ENCODE data around the gene LIPG.

The LIPG gene

DNA sequence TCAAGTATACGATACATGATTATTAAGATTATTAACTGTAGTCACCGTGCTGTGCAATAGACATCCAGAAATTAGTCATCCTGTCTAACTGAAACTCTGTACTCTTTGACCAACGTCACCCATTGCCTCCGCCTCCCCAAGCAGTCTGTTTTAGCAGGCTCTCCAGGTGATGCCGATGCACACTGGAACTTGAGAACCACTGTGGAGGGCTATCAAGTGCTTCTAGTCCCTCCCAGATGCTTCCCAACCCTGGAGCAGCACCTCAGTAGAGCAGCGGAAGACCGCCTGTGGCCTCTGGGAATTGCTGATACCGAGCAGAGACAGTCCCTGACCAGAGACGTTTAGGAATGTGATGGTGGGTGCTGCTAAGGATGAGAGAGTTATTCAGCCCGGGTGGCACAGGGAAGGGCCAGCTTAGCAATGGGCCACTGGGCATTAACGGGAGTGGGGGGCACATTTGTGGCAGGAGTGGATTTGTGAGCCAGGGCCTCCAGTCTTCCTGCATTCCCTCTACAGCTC lies 50.7 kb downstream of the LIPG start:
- no peak for DNase-seq (ENCODE audit: low read depth)

DNA sequence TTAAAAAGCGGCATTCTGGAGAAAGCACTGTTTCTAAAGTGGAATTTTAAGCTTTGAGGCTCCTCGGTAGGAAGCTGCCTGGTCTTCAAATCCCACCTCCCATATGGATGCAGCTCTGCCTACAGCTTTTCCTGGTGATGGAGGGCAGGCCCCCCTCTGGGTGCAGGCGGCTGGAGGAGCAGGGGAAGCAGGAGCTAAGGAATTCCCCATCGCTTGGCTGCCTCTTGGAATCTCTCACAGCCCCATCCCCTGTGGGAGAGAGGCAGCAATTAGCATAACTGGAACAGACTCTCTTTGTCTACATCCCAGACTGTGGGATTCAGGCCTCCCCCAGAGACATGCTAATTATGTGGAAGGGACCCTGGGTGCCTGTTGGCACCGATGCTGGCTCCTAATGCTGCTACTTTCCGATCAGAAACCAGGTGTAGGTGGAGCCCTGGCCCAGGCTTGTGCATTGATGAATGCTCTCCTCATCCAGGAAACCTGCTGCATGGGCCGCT lies 51.3 kb downstream of the LIPG start:
- no peak for DNase-seq (ENCODE audit: low read depth)

DNA sequence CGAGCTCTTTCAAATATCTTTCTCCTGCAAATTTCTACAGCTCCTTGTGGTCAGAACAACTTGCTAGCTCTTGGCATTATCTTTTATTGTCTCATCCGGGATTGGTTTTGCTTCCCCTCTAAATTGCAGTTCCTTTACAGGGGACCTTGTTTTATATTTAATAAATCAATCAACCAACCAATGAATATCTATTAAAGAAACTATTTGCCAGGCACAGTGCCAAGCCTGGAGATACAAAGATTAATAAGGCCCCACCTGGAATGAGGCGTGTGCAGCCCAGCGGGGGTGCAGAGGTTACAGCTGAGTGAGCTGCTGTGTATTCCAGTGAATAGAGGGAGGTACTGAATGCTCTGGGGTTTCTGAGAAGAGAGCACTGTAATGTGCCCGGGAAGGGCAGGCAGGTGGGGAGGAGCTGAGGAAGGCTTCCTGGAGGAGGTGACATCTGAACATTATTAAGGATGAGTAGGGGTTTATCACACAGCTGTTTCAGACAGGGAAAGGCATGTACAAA lies 51.8 kb downstream of the LIPG start:
- no peak for DNase-seq (ENCODE audit: low read depth)

DNA sequence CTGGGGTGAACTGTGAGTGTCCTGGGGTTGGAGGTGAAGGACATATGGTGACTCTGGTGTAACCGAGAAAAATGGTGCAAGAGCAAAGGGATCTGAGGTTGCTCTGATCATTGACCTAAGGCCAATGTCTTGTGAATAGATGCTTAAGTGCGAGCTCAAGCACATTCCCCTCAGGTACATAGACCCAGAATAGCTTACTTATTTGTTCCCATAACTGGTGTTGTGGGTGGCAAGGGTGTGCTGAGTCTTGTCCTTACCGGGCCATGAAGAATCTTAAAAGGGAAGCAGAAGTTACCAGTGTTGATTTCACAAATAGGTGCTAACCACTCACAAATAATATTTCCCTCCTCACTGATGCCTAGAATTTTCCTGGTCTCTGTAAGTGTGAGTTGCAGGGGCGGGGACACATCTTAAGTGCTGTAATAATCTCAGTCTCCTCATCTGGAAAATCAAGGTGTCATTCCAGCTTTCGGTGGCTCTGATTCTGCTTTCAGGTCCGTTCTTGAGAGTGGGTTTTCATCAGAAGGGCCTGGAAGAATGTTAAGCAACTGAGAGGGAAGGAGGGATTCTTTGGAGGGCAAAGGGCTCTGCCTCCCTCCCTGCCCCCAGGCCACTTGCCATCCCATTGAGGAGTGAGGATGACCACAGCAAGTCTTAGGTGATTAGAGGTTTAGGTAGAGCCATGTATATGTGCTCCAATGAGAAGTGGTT lies 54.9 kb downstream of the LIPG start:
- no peak for DNase-seq (ENCODE audit: low read depth)

DNA sequence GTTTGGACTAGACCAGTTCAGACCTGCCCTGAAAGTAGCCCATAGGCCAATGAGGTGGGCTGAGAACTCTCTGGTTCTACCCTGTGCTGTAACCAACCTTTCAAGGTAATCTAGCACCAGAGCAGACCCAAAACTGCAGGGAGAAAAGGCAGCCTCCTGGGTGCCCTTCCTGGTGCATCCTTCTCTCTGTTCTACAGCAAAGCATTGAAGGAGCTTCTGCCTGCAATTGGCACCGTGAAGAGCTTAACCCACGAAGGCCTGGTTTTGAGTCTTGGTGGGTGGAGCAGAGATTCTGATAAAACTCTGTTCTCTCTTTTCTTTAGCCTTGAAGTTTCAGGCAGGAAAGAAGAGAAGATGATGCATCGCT lies 55.5 kb downstream of the LIPG start:
- no peak for DNase-seq (ENCODE audit: low read depth)

DNA sequence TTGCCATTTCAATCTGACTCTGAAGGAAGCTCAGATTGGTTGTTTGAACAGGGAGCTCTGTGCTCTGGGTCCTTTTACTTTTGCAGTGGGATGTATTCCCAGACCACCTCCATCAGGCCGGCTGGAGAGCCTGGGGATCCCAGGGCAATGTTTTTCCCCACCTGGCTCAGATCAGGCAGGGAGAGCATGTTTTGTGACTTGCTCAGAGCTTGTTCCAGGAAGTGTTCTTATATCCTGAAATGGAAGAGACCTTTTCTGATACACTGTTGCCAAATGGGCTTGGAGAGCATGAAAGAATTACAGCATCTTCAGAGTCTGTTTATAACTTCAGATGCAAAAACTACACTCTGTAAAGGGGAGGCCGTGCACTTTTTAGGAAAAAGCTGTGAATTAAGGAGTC lies 56.0 kb downstream of the LIPG start:
- no peak for DNase-seq (ENCODE audit: low read depth)

DNA sequence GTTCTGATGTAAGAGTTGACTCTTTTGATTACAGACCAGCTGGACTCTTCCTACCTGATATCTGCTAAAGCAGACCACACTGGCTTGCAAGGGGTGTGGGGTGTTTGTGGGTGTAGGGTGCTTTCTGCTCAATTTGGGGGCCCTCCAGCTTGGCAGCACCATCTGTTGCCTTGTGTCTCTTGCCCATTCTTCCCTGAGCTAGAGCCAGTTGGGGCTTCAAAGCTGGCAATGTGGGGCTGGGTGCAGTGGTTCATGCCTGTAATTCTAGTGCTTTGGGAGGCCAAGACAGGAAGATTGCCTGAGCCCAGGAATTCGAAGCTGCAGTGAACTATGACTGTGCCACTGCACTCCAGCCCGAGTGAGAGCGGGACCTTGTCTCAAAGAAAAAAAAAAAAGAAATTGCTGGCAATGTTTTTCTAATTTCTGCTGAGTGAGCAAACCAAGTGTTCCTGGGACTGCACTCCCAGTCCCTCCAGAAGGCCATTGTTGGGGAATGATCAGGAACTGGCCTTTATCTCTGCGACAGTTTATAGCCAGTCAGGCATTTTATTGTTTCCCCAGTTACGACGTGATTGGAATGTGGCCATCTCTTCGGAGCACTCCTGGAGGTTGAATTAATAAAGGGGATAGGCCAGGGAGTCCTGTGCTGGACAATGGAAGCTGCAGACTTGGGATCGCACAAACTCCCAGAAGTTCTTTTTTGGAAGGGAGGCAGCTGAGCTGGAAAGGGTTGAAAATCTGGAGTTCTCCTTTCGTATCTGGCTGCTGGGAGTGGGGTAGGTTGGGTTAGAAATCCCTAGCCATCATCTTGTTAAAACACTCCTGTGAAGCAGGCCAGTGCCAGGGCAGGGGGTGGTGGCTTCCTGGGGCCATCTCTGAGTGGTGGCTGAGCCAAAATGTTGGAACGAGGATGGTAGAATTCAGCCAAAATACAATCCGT lies 57.2 kb downstream of the LIPG start:
- DNase-seq (ENCODE audit: low read depth): no peak

DNA sequence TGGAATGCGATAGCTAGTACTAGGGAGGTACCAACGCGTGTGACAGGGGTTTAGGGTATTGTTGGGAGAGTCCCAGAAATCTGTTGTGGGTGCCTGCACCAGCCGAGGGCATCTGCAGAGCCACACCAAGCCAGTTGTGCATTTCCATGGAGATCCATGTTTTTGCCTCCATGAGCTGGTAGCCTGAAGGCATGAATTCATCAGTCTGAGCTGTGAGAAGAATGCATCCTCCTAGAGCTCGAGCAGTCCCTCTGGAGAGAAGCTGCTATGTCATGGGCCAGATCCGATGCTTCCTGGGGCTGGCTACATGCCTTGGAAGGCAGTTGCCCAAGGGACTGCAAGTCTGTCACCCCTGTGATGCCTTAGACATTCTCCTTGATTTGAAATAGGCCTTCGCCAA lies 57.9 kb downstream of the LIPG start:
- DNase-seq (ENCODE audit: low read depth): no peak

DNA sequence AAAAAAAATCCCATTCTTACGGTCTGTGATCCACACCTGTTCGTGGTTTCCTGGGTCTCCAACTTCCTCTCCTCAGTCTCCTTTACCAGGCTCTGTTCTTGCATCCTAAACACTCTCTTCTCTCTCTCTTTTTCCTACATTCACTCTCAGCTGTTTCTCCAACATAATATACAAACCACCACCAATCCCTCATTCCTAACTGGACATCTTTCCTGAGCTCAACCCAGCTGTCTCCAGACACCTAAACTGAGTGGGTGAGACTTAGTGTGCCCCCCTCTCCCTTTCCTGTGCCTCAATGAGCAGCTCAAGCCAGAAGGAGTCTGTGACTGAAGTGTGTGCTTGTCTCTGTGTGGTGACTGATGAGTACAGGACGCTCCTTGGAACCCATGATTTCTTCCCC lies 59.4 kb downstream of the LIPG start:
- no peak for DNase-seq (ENCODE audit: low read depth)

DNA sequence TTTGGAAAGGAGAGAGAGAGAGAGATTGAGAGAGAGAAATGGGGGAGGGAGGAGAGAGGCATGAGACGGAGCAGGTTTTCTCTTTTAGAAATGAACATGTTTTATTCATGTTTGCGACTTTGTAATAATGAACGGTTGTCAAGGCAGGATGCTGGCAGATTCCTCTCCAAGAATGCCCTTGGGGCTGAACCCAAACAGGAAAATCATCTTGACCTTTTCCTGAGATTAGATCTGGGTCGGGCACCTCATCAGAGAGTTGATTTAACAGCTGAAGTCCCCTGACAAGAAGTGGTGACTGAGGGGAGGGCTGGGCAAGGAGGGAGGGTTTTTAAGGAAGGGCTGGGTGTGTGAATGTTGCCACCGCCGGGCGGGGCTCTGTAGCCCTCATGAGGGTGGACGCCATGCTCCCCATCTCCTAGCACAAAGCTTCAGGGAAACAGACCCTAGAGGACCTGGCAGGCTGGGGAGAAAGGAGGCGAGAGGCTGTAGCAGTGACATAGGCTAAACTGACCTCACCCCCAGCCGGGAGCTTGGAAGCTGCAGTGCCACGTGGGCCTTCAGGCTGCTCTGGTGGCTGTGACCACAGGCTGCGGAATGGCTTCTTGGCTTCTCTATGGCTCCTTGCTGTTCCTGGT lies 60.0 kb downstream of the LIPG start:
- DNase-seq (ENCODE audit: low read depth): no peak

DNA sequence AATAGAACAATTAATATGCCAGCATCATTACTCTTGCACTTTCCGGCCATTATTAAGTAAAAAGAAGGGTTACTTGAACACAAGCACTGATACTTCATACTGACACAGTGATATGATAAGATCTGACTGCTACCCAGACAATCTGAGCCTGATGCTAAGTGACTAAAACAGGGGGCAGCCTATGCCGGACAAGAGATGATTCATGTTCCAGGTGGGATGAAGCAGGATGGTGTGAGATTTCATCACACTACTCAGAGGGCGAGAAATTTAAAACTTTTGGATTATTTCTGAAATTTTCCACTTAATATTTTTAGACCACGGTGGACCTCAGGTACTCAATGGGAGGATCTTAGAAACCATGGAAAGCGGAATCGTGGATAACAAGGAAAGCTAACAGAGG lies 61.7 kb downstream of the LIPG start:
- no peak for DNase-seq (ENCODE audit: low read depth)

DNA sequence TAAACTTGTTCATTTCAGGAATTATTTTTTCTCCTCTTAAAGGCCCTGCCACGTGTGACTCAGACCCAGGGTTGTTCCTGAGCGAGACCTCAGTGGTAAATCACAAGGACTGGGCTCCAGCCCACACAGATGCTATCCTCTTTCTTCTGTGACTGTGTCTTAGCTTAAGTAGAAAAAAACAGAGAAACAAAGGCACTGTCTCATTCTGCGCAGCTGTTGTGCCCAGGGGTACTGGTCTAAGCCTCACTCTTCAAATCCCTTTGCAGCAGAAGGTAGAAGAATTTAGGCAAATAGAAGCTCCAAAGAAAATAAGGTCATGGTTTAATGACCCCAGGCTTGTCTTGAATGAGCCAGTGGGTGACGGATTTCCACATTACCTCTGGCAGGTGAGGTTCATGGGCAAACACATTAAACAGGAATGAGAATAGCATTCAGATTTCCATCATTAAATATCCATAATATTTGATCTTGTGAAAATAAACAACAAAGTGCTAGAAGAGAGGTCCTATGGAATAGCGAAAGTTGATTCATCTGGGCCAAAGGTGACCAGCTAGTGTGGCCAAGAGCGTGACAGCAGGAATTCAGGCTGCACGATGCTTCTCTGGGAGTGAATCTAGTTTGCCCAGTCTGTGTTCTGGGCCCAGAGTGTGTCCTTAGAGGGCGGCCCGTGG lies 63.3 kb downstream of the LIPG start:
- DNase-seq (ENCODE audit: low read depth): no peak

DNA sequence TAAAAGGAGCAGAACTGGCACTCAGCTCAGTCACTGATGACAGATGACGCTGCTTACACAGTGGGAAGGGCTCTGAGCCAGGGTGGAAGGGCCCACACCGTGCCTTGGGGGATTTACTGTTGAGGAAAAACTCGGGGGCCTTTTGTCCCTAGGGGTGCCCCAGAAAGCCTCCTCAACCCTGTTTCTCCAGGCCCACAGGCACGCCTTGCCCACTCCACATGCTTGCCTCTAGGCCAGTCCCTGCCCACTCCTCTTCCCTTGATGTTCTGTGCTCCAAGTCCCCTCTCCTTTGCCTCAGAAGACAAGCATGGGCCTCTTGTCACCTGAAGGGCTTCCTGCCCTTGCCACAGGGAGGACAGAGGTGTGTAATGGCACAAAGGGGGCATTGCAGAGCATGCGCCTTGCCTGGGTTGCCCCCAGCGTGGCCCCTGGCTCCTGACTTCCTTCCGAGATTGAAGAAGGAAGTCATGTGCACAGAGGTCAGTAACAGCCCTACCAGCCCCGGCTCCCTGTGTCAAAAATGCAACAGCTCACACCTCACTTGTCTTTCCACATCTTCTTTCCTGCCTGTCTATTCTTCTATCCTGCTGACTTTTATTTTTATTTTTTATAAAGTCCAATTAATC lies 65.1 kb downstream of the LIPG start:
- DNase-seq (ENCODE audit: low read depth): no peak

DNA sequence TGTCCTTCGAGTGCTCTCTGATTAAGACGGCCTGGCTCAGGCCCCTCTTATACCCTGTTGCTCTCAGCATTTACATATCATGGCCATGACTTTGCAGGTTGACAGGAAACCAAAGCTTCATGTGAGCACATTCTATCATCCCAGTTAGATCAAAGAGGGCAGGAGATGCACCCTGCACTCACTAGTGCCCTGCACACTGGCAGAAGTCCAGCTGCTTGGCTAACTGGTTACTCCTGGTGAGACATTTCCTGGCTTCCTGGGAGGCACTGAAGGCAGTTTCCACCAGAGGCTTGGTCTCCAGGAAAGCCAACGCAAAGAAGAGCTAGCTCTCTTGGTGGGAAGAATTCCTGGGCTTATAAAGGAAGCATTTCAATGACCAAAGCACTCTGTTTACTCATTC lies 66.3 kb downstream of the LIPG start:
- DNase-seq (ENCODE audit: low read depth): no peak

DNA sequence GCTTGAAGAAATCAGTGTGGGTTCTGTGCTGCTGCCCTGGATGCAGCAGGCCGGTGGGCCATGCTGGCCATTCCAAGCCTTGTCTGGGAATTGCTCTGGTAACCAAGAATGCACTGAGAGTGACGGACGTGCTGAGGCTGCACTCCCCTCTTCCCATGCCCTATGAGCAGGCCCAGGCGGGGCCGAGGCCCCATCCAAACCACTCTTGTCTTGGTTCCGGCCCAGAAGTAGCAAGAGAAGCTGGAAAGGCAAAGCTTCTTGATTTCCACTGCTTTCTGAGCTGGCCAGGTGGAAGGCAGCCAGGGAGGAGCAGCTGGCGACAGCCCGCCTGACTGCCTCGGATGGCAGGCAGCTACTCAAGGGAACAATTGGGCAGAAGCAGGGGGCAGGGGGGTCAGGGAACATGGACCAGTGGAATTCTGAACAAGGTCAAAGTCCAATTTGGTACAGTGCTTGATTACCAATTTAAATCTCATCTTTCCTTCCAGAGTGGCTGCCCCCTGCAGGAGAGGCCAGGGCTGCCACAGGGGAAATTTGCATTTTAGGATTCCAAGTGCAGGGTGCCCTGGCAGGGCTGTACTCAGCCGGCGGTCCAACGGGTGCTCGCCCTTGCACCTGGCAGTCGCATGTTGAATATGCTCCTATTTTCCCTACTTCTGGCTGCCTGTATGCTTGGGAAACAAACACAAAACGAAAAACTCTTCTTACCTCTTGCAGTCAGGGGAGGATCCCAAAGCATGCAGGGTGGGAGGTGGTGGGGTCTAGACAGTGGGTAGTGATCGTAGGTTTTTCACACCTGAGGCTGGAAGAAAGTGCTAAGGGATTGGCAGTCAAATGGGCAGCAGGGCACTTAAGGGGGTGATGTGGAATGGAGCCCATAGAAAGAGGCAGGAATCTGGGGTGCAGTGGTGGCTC lies 67.3 kb downstream of the LIPG start:
- DNase-seq (ENCODE audit: low read depth): no peak

DNA sequence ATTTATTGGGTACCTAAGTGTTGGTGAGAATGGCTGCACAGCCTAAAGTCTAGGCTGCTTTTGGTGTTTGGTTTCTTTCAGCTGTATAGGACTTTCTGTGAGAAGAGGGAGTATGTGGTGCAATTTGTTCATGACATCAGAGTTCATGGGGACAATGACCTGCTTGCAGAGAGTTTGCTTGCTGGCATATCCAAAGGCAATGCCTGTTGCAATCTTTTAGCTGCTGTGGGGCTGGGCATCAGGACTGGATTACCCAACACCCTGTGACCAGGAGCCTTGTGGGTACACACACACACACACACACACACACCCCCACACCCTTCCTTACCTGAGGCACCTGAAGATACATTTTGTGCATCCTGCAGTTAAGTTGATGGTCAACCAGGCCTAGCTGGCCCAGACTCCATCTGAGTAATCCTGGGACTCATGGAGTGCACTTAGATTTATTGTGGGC lies 68.4 kb downstream of the LIPG start:
- DNase-seq (ENCODE audit: low read depth): no peak

DNA sequence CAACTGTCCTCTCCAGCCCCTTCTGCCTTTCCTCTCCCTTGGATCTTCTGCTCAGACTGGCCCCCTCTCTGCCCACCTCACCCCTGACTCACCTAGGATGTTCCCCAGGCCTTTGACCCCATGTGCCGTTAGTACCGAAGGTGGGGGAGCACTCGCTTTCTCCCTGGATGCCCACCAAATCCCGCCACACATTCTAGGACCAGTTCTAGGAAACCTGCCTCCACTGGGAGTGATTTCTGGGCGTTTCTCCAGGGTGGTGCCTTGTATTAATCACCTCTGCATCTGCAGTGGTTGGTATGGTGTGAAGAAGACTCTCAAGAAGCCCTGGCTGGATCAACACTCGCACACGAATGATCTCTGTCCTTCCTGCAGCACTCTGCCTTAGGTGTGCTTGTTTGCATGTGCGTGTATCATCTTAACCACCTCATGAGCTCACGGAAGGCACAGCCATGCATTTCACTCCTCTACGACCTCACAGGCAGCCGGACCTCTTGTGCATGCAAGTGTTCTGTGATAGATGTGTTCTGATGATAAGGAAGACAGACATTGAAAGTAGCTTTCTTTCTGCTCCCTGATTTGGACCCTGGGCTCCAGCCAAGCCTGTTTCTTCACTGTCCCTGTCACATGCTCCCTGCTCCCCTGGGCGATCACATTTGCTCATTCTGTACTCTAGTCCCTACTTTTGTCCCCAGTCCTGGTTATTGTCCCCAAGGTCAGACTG lies 69.4 kb downstream of the LIPG start:
- no peak for DNase-seq (ENCODE audit: low read depth)

DNA sequence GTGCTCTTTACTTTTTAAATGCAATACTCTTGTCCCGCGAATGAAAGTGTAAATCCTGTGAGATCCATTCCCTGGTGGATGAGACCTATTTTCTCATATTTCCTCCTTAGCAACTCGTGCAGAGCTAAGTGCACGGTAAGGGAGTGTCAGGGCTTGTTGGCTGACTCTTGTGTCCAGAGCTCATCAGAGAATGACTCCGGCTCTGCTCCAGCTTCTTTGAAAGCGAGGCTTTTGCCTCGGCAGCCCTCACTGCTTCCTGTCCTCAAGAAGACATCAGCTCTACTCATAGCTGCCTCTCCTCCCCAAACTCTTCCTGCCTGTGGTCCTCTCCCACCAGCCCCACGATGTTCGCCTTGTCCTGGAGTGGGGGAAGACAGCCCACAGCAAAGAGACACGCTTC lies 70.7 kb downstream of the LIPG start:
- DNase-seq (ENCODE audit: low read depth): no peak

DNA sequence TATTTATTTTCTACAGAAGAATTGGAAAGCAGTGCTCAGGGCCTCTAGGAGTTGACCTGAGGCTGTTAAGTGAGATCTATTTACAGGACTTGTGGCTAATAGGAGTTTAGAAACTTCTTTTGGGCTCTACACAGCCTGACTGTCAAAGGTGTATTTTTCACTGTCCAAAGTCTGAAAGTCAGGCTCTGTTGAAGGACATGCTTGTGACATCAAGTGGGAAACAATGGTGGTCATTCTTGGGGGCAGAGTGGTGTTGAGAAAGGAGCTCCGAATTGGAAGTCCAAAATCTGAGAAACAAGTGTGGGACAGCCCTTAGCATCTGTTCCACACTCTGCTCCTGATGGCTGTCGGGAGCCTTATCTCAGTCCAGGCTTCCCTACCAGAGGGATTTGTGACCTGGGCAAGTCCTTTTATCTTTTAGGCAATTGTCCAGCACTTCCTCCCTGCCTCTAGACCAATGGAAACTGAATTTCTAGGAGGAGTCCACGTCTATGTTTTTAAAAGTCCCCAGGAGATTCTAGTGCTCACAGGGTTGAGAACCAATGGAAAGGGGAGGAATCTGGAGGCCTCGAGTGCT lies 76.4 kb downstream of the LIPG start:
- DNase-seq (ENCODE audit: low read depth): no peak

All from non-pigmented ciliary epithelial cell (primary cell).